Prostate gland (tissue), 2 donors: Measurements from ENCODE around the gene FBXL7.

Experiments used
- POLR2A ChIP-seq: fragments of 450-650 bp; IDR thresholded peaks from one replicate; pipeline ENCODE4 v1.6.1; 2016; ENCODE audit warnings: antibody characterized with exemption, mild to moderate bottlenecking
- TF ChIP-seq, protein P1 (sequence below), 4 experiments: fragments of 200-600 bp in 2 of 4; fragments of 450-650 bp in 2 of 4; sonication (generic) in 2 of 4; IDR thresholded peaks; 1 replicate in 3 of 4; 2 replicates in 1 of 4; pipeline ENCODE4 v1.5.1; 2016 to 2019; ENCODE audit warnings: antibody characterized with exemption in 4 of 4, mild to moderate bottlenecking in 2 of 4, moderate library complexity in 2 of 4

- TF ChIP-seq POLR2A: no peak
- TF ChIP-seq, protein P1, sequence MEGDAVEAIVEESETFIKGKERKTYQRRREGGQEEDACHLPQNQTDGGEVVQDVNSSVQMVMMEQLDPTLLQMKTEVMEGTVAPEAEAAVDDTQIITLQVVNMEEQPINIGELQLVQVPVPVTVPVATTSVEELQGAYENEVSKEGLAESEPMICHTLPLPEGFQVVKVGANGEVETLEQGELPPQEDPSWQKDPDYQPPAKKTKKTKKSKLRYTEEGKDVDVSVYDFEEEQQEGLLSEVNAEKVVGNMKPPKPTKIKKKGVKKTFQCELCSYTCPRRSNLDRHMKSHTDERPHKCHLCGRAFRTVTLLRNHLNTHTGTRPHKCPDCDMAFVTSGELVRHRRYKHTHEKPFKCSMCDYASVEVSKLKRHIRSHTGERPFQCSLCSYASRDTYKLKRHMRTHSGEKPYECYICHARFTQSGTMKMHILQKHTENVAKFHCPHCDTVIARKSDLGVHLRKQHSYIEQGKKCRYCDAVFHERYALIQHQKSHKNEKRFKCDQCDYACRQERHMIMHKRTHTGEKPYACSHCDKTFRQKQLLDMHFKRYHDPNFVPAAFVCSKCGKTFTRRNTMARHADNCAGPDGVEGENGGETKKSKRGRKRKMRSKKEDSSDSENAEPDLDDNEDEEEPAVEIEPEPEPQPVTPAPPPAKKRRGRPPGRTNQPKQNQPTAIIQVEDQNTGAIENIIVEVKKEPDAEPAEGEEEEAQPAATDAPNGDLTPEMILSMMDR (IDR thresholded peaks at IDR 0.05): no peak
These were observed 16.5 kb downstream of the FBXL7 start for GRCh38 chr5:15516486-15516885.
